Osteoblast (primary cell): ENCODE results near the gene EYS. TPM values are rescaled to one million over a fixed set of nuclear protein-coding genes. Genes with fewer than 3 reads are reported as not detected.

Experiments used
- DNase-seq: peaks from one replicate; pipeline ENCODE4 v3.0.0; 2011; ENCODE audit warnings: low spot score, mixed read lengths; ENCODE audit not compliant: insufficient read length; ENCODE audit errors: missing footprints
- H2AFZ ChIP-seq: 2 replicates; pipeline ENCODE4 v1.6.0; 2011; ENCODE audit warnings: mild to moderate bottlenecking, low read length
- H3K27ac ChIP-seq: 2 replicates; pipeline ENCODE4 v1.5.1; 2011; ENCODE audit warnings: mild to moderate bottlenecking, low read depth, low read length, moderate library complexity
- H3K27me3 ChIP-seq: 2 replicates; pipeline ENCODE4 v1.6.0; 2012; ENCODE audit warnings: mild to moderate bottlenecking, control low read depth, inconsistent platforms, low read length, moderate library complexity; ENCODE audit not compliant: insufficient read depth
- H3K36me3 ChIP-seq: 2 replicates; pipeline ENCODE4 v1.5.1; 2011; ENCODE audit warnings: mild to moderate bottlenecking, low read length, control low read depth, moderate library complexity; ENCODE audit not compliant: insufficient read depth
- H3K4me1 ChIP-seq: 2 replicates; pipeline ENCODE4 v1.5.1; 2011; ENCODE audit warnings: mild to moderate bottlenecking, low read length, control low read depth, moderate library complexity; ENCODE audit not compliant: insufficient read depth
- H3K4me2 ChIP-seq: 2 replicates; pipeline ENCODE4 v1.6.0; 2011; ENCODE audit warnings: mild to moderate bottlenecking, low read length; ENCODE audit not compliant: insufficient read depth
- H3K4me3 ChIP-seq: fragments of 200-600 bp; sonication (generic); 3 replicates; pipeline ENCODE4 v1.5.1; 2012; ENCODE audit warnings: mild to moderate bottlenecking, low read length, inconsistent platforms; ENCODE audit not compliant: insufficient read depth
- H3K79me2 ChIP-seq: 2 replicates; pipeline ENCODE4 v1.6.0; 2012; ENCODE audit warnings: mild to moderate bottlenecking, low read length, control low read depth, inconsistent platforms; ENCODE audit not compliant: insufficient read depth
- H3K9me3 ChIP-seq: 2 replicates; pipeline ENCODE4 v1.5.1; 2011; ENCODE audit warnings: low read depth, low read length, control low read depth
- H4K20me1 ChIP-seq: 2 replicates; pipeline ENCODE4 v1.6.0; 2012; ENCODE audit warnings: mild to moderate bottlenecking, low read length, control low read depth; ENCODE audit not compliant: insufficient read depth
- CTCF ChIP-seq: IDR thresholded peaks from 2 replicates; pipeline ENCODE4 v1.5.1; 2011; ENCODE audit warnings: mild to moderate bottlenecking, low read depth, low read length, moderate library complexity; ENCODE audit errors: extremely low read depth
- total RNA-seq: library from RNA; depleted of rRNA; stranded (reverse); fragments of >200 nt; gene quantifications from 2 replicates; pipeline ENCODE4 v1.2.3, GENCODE V29; 2012

Gene EYS
- total RNA-seq, 1 donor, result under 0.01 TPM

GRCh38 chr6:63795826-63796225, 1911.2 kb downstream of the EYS start:
- no peak for DNase-seq
- Histone ChIP-seq H3K4me2 (no peak overlapping the region), H3K4me1 (no peaks in the 10 kb centered on the region), H3K27me3 (no peaks in the 10 kb centered on the region), H2AFZ (no peak overlapping the region), H3K36me3 (no peaks in the 10 kb centered on the region), H3K79me2 (no peaks in the 10 kb centered on the region), H3K27ac (no peak overlapping the region), H3K4me3 (no peak overlapping the region), H3K9me3 (no peaks in the 10 kb centered on the region), H4K20me1 (no peaks in the 10 kb centered on the region)
- TF ChIP-seq CTCF, result no peak

GRCh38 chr6:63795006-63795405, 1912.0 kb downstream of the EYS start:
- no peak overlapping the region for H3K27ac ChIP-seq
- H3K4me3 ChIP-seq, result no peak overlapping the region
- no peaks in the 10 kb centered on the region for H3K36me3 ChIP-seq
- no peaks in the 10 kb centered on the region for H3K27me3 ChIP-seq
- DNase-seq, result no peak
- no peaks in the 10 kb centered on the region for H3K9me3 ChIP-seq
- no peaks in the 10 kb centered on the region for H4K20me1 ChIP-seq
- H3K79me2 ChIP-seq, result no peaks in the 10 kb centered on the region
- H2AFZ ChIP-seq, result no peak overlapping the region
- TF ChIP-seq CTCF, result no peak
- H3K4me1 ChIP-seq, result no peaks in the 10 kb centered on the region
- H3K4me2 ChIP-seq, result no peak overlapping the region

GRCh38 chr6:63793465-63794137, 1913.4 kb downstream of the EYS start:
- Histone ChIP-seq H3K4me2 (no peak overlapping the region), H3K27ac (no peak overlapping the region), H4K20me1 (no peaks in the 10 kb centered on the region), H3K79me2 (no peaks in the 10 kb centered on the region), H3K36me3 (no peaks in the 10 kb centered on the region), H3K4me1 (no peaks in the 10 kb centered on the region), H2AFZ (no peak overlapping the region), H3K9me3 (no peaks in the 10 kb centered on the region), H3K4me3 (no peak overlapping the region), H3K27me3 (no peaks in the 10 kb centered on the region)
- TF ChIP-seq CTCF, result no peak
- DNase-seq, result no peak

GRCh38 chr6:63792736-63793464, 1914.1 kb downstream of the EYS start:
- H3K4me2 ChIP-seq, result no peak overlapping the region
- H2AFZ ChIP-seq, result no peak overlapping the region
- no peaks in the 10 kb centered on the region for H3K79me2 ChIP-seq
- H3K4me1 ChIP-seq, result no peaks in the 10 kb centered on the region
- no peak for TF ChIP-seq CTCF
- no peaks in the 10 kb centered on the region for H3K36me3 ChIP-seq
- no peak overlapping the region for H3K4me3 ChIP-seq
- H3K27ac ChIP-seq, result no peak overlapping the region
- DNase-seq, result no peak
- no peaks in the 10 kb centered on the region for H3K9me3 ChIP-seq
- H3K27me3 ChIP-seq, result no peaks in the 10 kb centered on the region
- no peaks in the 10 kb centered on the region for H4K20me1 ChIP-seq
